Measurements from ENCODE around the gene ARID1B. TPM values are rescaled to one million over a fixed set of nuclear protein-coding genes. Genes with fewer than 3 reads are reported as not detected.

Gene ARID1B
- total and polyA plus RNA-seq, 2 of the 4 experiments (the other 2 are of a cell fraction), result 14.5 to 20.1 TPM

- no peak overlapping the region for H2AK5ac ChIP-seq (ENCODE audit: low read depth, low read length)
- POLR2A ChIA-PET (ENCODE audit: unreplicated experiment), result no interaction called here
- in situ Hi-C loops (cut with MboI; ENCODE audit: low sequenced_read_pairs), result loop anchor here (25.0 kb wide), 1 partner anchor 1857 kb away; no protein-coding TSS in a partner anchor
Measured at GRCh38 chr6:157194643-157195042, 417.5 kb downstream of the ARID1B start.

More at GRCh38 chr6:157194643-157195042, 417.5 kb downstream of the ARID1B start:
- H3K18ac ChIP-seq (ENCODE audit: low read depth, low read length), result no peak overlapping the region
- no peak overlapping the region for H3K27ac ChIP-seq (ENCODE audit: insufficient read depth, low read length)
- no peak overlapping the region for H2BK20ac ChIP-seq (ENCODE audit: low read depth, low read length)
- DNase-seq, result peak; percentile 65
- H3K36me3 ChIP-seq (ENCODE audit: control insufficient read depth, insufficient read depth, low read length), result peaks cover 47% of the 10 kb centered on the region
- H3K27me3 ChIP-seq (ENCODE audit: control insufficient read depth, insufficient read depth, low read length), result no peaks in the 10 kb centered on the region
- H3K9me3 ChIP-seq (ENCODE audit: control insufficient read depth, insufficient read depth, low read length), result no peaks in the 10 kb centered on the region
- intact Hi-C loops (cut with micrococcal nuclease), result no loop called here
- H2BK5ac ChIP-seq (ENCODE audit: low read depth, low read length, poor library complexity, severe bottlenecking), result no peak overlapping the region
- no peak overlapping the region for H3K4ac ChIP-seq (ENCODE audit: low read depth, low read length)
- H4K20me1 ChIP-seq (ENCODE audit: insufficient read depth, low read length), result no peaks in the 10 kb centered on the region
- ATAC-seq (ENCODE audit: low read depth), result peak; percentile 40; the same call in 1 of the 2 replicates
- no peak overlapping the region for H3K14ac ChIP-seq (replicated peaks; ENCODE audit: low read depth, low read length)
- no peak overlapping the region for H4K8ac ChIP-seq (ENCODE audit: low read depth in 2 of 2, low read length in 2 of 2)
- CTCF ChIA-PET, result interaction anchor here (0.5 kb wide), 1 partner anchor 1375 kb away, joined by 3 read pairs; no protein-coding TSS in a partner anchor
- no peak overlapping the region for H2BK120ac ChIP-seq (ENCODE audit: low read depth, low read length)
- H3K79me1 ChIP-seq (ENCODE audit: low read depth in 1 of 2, low read length in 2 of 2), result peaks cover 3 to 6% of the 10 kb centered on the region in 2 experiments; a peak in 3 of 4 replicates
- no peak overlapping the region for H3K56ac ChIP-seq (ENCODE audit: extremely low read depth, insufficient read depth, low read length)
- H3K4me3 ChIP-seq (ENCODE audit: insufficient read depth, low read depth, low read length), result no peak overlapping the region
- no peak overlapping the region for H4K5ac ChIP-seq (ENCODE audit: low read depth, low read length)
- no peak overlapping the region for H3K4me2 ChIP-seq (ENCODE audit: low read depth, low read length)
- no CpG with 5 or more reads among the region's 3 CpGs for WGBS, 2 experiments (ENCODE audit: extremely low coverage in 2 of 2, insufficient read length in 1 of 2)
- no peak overlapping the region for H2BK15ac ChIP-seq (ENCODE audit: low read depth, low read length)
- H3K4me1 ChIP-seq (ENCODE audit: control insufficient read depth, insufficient read depth, low read length), result 0 out of 2 replicates have a peak, but pooled peaks cover 1% of the 10 kb centered on the region
- no peak overlapping the region for H2AK9ac ChIP-seq (replicated peaks; ENCODE audit: low read depth, low read length, poor library complexity)
- H3K9ac ChIP-seq (ENCODE audit: low read depth, low read length), result no peak overlapping the region
- no peak overlapping the region for H3K23ac ChIP-seq (ENCODE audit: low read depth, low read length)
- peaks cover 12% of the 10 kb centered on the region for H3K9me1 ChIP-seq (ENCODE audit: insufficient read depth, low read length)
- dilution Hi-C loops (cut with HindIII; ENCODE audit: low sequenced_read_pairs, unreplicated experiment), result no loop called here
- no peak overlapping the region for H4K91ac ChIP-seq (ENCODE audit: insufficient read depth, low read depth, low read length)
- no peak overlapping the region for H2AFZ ChIP-seq (replicated peaks; ENCODE audit: low read length, poor library complexity)
- peak; percentile 61; the same call in 1 of the 2 replicates for TF ChIP-seq FOS (IDR thresholded peaks at IDR 0.05; ENCODE audit: low read depth, low read length)
- peak; percentile 23; the same call in 1 of the 2 replicates for TF ChIP-seq CEBPB (IDR thresholded peaks at IDR 0.05; ENCODE audit: low read depth, low read length)
- TF ChIP-seq RAD21 (IDR thresholded peaks at IDR 0.05; ENCODE audit: low read length), result no peak
- TF ChIP-seq NFE2L2 (IDR thresholded peaks at IDR 0.05; ENCODE audit: low read depth, low read length), result no peak
- BruUV-seq (replicated peaks), result no TSS peak

All from IMR-90 (cell line).